HCEC 1CT (cell line): Measurements from ENCODE around the gene EME2.
"Not testable (repeated sequence)": the region's sequence is repeated elsewhere in the genome, so short reads cannot be mapped to it uniquely, and the experiment has no call there.

ENCODE experiments used
- DNase-seq: peaks from one replicate; pipeline ENCODE4 v3.0.0-alpha.2; 2017

Gene EME2

GRCh38 chr16:1772362-1772907 is at the start of gene EME2:
Gene EME2, plus strand, starts transcription at chr16:1772810. Its CDS starts 418 bp downstream, at chr16:1773228.
- DNase-seq, result peak; percentile 30

- peak; percentile 15 for DNase-seq
Measured at GRCh38 chr16:1723450-1724147, 49.0 kb upstream of the EME2 start.

GRCh38 chr16:1724491-1724890 is 48.1 kb upstream of the EME2 start:
- no peak for DNase-seq

GRCh38 chr16:1726661-1727502 is 45.7 kb upstream of the EME2 start:
- DNase-seq, result no peak

GRCh38 chr16:1727651-1728624 is 44.7 kb upstream of the EME2 start:
- no peak for DNase-seq

GRCh38 chr16:1729026-1729425 is 43.6 kb upstream of the EME2 start:
- DNase-seq, result no peak

- DNase-seq, result no peak
Measured at GRCh38 chr16:1729445-1729844, 43.2 kb upstream of the EME2 start.

GRCh38 chr16:1731073-1731472 is 41.5 kb upstream of the EME2 start:
- no peak for DNase-seq

- no peak for DNase-seq
Measured at GRCh38 chr16:1731603-1732002, 41.0 kb upstream of the EME2 start.

- no peak for DNase-seq
Measured at GRCh38 chr16:1732071-1732470, 40.5 kb upstream of the EME2 start.

GRCh38 chr16:1732551-1732987 is 40.0 kb upstream of the EME2 start:
- not testable (repeated sequence) for DNase-seq

GRCh38 chr16:1734123-1734522 is 38.5 kb upstream of the EME2 start:
- DNase-seq, result no peak

- no peak for DNase-seq
Measured at GRCh38 chr16:1734816-1735215, 37.8 kb upstream of the EME2 start.

- no peak for DNase-seq
Measured at GRCh38 chr16:1740234-1740633, 32.4 kb upstream of the EME2 start.

- no peak for DNase-seq
Measured at GRCh38 chr16:1740781-1741490, 31.7 kb upstream of the EME2 start.

- no peak for DNase-seq
Measured at GRCh38 chr16:1741553-1742165, 31.0 kb upstream of the EME2 start.

- DNase-seq, result no peak
Measured at GRCh38 chr16:1743376-1744337, 29.0 kb upstream of the EME2 start.

- no peak for DNase-seq
Measured at GRCh38 chr16:1744338-1744840, 28.2 kb upstream of the EME2 start.

GRCh38 chr16:1745181-1745899 is 27.3 kb upstream of the EME2 start:
- no peak for DNase-seq
